ENCODE data around the gene GAMT.

GAMT gene

DNA sequence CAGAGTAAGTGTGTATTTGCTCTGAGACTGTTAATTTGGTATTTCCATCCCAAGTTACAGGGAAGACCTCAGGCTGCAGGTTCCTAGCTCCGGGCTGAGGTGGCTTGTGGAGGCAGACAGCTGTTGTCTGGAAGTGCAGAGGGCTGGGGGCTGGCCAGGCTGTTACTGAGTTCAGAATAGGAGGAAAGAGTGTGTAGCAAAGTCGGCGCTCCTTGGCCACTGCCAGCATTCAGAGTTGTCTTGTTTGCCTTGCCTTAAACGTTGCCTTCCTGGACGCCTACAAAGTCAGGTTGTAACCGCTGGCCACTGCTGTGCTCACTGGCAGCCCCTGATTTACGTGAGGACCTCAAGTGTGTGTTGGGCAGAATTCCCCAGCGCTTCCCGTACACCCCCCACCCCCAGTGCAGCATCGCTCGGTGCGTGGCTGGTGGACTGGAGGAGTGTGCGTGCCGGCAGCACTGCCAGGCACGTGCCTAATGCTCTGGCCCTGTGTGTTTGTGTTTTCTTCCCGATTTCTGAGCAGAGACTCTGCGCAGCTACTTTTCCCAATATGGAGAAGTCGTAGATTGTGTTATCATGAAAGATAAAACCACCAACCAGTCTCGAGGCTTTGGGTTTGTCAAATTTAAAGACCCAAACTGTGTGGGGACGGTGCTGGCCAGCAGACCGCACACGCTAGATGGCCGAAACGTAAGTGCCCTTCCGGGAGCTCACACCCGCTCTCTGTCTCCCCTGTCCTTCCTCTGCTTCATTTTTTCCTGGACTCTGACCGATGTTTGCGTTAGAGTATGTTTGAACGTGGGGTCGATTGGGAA, 16.5 kb upstream of the GAMT start:
- no peak for DNase-seq

DNA sequence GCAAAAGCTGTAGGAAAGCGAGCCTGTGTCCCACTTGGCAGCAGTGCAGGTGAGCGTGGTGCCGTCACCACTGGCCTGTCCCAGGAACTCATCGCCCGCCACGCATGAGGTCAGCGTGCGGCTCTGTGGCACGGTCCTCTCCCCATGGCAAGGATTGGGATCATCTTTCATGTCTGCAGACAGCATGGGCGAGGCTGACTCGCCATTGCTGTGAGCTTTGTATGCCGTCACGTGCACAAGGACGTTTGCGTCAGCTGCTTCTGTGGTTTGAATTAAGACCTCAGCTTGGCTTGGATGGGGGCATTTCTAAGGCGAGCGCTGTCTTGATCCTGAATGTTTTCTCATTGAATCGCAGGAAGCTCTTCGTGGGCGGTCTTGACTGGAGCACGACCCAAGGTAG, 15.8 kb upstream of the GAMT start:
- DNase-seq, result no peak

DNA sequence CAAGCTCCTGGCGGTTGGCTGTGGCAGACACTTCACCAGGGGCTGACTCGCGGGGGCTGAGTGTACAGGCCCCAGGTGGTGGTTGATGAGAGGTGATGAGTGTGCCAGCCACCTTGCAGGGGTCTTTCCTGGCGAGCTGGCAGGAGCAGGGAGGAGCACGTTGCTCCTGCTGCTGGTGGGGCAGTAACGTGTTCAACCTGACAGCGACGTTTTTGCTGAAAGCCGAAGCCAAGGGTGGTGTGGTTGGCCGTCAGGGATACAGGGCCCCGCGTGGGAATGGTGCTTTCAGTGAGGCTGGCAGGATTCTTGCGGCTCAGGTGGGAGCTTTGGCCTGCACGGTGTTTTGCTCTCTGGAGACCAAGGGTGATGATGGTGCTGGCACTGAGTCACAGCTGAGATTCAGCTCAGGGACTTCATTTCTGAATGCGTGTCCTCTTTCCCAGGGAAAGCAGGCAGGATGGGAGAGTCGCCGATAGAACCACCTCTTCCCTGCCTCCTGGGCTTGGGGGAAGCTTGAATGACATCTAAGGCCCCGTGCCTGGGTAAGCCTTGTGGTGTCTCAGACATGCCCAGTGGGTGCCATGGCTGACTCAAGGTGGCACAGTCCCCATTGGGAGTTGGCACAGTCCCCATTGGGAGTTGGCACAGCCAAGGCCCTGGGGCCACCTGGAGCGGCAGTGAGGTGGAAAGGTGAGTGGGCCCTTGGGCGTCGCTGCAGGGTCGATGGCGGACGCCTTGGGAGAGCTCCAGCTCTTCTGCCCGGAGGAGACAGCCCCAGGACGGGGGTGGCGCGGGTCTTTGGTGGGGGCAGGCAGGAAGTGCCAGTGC, 14.9 kb upstream of the GAMT start:
- no peak for DNase-seq

DNA sequence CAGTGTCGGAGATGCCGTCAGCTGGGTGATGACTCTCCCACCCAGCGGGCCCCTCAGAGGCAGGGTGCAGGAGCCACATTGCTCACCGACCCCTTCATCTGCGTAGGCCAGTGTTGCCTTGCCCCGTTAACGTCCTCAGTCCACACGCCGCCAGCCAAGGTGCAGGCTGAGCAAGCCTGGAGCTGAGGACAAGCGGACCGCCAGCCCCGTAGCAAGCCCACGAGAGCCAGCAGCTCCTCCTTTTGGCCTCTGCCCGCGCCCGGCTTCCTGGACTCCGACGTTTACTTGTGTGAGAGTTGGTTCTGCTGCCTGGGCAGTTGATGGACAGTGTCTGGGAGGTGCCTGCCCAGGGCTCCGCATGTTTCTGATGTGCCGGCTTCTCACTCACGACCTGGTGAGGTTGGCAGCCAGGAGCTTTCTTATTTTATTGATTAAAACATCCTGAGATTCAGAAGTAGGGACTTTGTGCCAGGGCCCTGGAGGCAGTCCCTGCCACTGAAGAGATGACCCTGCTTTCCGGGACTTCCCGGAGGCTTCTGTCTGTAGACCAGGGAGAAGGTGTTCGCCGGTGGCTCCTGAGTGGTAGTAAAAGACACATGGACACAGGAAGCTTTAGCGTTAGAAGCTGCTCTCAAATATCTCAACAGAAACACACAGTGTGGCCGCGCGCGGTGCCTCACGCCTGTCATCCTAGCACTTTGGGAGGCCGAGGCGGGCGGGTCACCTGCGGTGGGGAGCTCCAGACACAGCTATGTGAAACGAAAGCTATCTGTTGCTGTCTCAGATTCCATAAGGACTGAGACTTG, 11.9 kb upstream of the GAMT start:
- DNase-seq, result no peak

DNA sequence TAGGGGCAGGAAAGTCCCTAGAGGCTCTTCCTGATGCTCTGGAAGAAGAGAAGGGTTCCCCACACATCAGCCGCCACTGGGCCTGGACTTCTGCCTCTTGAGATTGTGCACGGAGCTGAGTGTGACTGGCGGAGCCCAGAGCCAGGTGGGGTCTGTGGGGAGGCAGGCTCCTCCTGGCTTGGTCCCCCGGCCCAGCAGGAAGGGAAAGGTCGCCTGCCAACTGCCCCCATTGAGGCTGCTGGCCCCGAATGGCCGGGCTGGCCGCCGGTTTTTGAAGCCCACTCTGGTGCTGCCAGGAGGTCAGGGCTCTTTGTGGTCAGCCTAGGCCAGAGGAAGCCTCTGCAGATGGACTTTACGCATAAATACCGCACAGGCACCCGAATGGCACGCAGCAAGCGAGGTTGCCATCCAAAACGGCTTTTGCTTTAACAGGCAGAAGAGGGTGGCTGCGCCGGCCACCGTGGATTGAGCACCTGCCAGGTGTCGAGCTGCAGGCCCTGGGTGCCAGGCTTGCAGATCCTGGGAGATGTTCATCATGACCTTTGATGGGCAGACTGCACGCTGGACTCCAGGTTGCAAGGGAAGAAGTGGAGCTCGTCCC, 11.1 kb upstream of the GAMT start:
- no peak for DNase-seq

DNA sequence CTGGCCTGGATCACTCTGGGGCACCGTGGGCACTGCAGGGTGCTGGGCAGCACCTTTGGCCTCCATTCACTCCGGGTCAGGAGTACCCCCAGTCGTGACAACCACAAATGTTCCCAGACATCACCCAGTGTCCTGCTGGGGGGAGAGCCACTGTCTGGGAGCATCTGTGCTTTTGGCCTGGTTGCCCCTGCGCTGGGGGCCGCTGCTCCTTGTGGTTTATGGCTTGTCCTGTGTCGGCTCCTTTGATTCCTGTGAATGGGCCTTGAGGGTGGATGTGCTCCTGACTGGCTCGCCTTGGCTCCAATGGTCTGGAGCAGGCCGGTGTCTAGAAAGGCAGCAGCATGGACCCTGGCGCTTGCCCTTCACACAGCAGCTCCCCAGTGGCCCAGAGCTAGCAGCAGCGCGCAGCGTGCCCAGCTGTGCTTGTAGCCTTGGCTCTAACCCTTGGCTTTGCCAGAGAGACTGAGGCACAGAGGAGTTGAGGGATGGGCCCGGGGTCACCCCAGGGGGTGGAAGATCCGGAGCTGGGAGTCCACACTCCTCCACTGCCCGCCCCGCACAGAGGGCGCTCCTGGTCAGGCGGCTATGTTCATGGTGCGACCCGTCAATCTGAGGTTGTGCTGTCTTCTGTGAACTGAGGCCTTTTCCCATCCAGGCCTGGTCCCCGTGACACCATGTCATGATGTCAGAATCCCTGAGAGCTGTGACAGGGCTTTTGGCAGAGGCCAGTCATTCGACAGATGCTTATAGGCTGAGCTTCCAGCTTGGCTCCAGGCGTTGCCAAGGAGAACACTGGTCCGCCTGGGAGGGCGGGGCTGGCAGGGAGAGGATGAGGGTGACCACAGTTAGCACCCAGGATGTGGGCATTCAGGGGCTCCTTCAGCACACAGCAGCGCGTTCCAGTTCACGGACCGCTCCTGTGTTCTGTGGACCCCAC, 10.2 kb upstream of the GAMT start:
- peak; percentile 33 for DNase-seq

DNA sequence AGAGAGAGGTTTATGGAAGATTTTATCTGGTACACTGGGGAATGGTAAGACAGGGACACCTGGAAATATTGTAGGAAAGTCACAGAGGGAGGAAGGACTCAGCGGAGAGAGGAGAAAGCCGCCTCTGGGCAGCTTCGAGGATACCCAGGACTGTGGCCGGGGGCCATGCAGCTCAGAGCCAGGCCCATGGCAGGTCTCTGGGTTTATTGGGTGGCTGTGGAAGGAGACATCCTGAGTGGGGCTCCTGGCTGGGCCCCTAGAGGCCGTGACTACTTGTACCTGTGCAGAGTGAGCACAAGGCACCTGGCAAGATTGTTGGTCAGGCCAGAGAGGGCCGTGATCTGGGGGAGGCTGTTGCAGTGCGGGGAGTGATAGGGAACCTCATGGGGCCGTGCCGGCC, 9.4 kb upstream of the GAMT start:
- no peak for DNase-seq

DNA sequence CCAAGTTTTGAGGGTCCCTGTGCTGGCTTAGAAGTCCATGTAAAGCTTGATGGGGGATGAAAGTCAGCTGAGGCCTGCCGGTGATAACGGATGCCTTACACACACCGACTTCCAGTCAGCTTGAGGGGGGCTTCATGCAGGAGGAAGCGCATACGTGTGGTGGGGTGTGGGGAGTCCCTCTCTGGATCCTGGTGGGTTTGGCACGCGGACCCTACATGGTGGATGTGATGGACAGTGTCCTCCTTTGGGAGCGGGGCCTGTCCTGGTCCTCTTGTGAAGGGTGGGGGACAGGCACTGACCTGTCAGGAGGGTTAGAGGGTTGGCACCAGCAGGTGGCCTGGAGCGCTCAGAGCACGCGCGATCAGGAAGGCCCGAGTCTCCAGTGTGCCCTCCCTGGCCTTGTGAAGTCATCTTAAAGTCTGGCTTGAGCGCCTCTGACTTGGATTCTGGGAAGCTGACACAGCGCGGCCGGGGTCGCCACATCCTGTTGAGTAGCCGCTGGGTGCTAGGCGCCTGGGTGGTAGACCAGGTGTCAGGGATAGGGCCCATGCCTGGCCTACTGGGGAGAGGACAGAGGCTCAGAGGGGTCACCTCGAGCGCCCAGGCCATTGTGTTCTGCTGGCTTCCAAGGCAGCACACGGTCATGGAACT, 8.9 kb upstream of the GAMT start:
- peak; percentile 64 for DNase-seq

DNA sequence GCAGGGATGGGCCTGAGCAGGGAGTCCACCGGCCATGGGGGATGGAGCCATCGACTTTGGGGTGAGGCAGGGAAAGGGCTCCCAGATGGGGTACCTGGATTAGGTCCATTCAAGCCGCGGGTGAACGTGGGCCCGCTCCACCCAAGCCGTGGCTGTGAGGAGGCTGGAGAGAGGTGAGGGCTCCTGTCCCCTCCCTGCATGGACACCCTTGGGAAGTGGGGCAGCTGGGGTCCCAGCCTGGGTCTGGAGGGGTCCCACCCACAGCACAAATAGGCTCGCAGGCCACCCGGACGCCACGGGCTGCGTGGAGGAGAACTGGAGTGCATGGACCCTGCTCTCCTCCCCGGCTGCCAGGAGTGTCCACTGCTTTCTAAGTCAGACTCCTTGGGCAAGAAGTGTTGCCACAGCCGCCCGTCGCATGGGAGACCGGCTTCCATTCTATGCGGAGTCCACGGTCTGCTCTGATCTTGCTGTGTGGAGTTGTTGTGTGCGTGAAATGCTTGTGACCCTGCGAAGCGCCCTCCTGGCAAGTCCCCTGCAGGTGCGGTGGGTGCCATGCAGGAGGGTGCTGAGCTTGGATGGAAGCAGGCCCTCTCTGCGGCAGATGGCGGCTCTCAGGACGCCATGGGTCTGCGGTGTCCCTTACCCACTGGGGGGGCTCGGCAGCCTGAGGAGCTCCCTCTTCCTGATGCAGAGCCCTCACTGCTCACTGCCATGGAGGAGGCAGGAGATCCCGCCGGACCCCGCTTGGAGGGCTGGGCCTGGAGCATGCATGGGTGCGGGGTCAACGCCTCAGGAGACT, 8.1 kb upstream of the GAMT start:
- no peak for DNase-seq

DNA sequence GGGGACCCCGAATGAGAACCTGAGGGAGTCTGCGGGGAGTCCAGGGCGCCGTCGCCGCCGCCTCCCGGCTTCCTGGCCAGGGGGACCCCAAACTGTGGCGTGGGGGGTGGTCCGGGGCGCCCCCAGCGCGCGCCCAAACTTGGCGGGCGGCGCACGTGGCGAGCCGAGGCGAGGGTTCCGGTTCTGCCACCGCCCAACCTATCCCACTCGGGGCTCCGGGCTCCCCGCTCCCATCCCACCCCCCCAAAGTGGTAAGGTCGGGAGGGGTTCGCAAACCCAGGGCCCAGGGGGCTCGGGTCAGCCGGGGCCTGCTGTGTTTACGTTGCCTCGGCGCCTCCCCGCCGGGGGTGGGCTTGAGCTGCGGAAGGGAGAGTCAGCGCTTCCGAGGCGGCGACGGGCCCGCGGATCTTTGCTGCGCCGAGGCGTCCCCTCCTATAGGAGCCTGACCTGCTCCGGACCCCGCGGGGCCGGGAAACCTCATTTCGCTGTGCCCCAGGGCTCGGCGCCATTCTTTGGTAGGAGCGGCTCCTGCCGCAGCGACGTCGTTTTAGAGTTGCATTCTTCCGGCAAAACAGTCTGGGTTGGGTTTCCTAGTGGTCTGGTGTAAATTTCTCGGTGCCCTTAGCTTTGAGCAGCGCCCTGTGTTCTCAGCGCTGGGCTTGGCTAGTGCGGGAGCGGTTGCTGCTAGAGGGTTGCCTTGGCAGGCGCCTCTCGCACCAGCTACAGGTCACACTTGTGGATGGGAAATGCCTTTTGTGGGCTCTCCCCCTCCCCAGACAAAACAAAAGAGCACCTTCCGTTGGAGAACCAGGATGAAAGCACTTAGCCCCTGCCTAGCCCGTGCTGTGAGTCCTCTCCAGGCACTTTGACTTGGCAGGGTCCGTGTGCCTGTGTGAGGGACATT, 7.2 kb upstream of the GAMT start:
- peak; percentile 53 for DNase-seq

DNA sequence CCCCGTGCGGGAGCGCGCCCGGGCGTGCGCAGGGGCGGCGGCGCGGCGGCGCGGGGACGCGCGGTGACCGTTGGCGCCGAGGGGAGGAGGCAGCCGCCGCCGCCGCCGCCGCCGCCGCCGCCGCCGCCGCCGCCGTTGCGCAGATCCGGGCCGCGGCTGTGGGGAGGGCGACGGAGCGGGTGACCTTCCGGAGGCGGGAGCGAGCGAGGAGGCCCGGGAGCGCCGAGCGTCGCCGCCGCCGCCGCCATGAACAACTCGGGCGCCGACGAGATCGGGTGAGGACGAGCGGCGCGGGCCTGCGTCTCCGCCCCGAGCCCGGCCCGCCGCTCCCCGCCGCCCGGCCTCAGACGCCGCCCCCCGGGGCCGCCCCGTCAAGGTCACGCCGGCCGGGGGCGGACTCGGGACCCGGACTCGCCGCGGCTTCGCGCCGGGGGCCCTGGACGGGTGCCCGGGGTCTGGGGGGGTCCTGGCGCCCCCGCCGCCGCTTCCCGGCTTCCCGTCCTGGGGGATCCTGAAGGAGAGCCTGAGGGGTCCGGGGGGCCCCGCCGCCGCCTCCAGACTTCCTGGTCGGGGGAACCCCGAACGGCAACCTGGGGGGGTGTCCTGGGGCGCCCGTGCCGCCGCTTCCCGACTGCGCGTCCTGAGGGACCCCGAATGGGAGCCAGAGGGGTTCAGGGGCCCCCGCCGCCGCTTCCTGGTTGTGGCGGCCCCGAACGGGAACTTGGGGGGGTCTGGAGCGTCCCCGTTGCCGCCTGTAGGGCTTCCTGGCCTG, 6.4 kb upstream of the GAMT start, which contains the start of gene DAZAP1:
TSS of gene DAZAP1 (plus strand) at position 59 of the 772 bp plus-strand sequence. CDS start at position 247, 188 bp downstream.
- peak; percentile 37 for DNase-seq

DNA sequence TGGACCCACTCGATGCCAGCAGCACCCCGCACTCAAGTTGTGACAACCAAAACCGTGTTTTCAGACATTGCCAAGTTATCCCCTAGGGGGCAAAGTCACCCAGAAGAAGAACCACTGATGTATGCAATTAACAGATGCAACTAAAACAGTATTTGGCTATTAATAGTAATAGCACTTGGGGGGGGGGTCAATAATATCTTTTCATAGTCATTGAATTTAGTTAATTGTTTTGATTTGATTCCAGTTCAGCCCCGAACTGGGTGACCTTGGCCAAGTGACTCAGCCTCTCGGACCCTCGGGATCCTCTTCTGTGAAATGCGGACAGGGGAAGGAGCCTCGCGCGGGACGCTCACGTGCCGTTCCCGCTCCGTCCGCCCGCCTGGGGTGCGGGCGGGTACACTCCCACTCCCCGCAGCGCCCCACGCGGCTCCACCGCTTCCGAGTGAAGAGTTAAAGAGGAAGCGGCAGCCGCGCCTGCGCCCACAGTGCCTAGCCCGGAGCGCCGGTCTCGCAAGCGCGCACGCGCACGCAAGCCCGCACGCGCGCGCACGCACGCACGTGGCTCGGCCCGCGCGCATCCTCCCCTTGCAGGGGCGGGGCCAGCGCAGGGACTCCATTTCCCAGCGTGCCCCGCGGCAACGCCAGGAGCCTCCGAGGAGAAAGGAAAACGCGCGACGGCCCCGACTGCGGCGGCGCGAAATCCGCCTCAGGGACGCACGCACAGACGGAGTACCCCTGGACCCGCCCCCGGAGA, 5.6 kb upstream of the GAMT start:
- DNase-seq, result peak; percentile 99

DNA sequence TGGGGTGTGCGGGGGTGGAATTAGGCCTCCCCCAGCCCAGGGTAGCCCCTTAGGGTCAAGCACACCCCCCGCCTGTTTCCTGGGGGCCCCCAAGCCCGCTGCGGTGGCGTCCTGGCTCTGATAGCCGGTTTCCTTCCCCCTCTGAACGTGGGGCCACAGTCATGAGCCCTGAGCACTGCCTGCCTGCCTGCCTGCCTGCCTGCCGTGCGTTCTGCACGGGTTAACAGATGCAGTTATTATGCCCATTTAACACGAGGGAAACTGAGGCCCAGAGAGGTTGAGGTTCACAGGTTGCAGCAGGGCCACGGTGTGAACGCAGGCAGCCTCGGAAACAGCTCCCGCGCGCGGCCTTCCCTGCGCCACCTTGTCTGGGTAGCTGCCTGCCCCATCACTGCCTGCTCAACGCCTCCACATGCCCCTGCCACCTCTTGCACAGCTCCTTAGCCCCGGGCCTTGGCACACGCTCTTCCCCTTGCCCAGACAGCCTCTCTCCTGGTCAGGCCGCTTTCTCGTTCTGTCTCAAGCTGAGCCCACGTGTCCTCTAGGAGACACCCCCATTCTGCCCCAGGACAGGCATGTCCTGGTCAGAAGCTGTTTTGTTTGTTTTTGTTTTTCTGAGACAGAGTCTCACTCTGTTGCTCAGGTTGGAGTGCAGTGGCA, 1.2 kb upstream of the GAMT start:
- DNase-seq, result no peak

DNA sequence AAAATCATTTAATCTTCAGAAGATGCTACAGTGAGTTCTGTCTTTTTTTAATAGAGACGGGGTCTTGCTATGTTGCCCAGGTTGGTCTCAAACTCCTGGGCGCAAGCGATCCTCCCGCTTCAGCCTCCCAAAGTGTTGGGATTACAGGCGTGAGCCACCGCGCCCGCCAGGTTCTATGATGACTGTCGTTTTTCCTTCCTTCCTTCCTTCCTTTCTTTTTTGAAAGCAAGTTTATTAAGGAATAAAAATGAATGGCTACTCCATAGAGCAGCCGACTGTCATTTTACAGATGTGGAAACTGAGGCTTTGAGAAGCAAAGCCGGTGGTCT, 511 bp upstream of the GAMT start:
- no peak for DNase-seq

DNA sequence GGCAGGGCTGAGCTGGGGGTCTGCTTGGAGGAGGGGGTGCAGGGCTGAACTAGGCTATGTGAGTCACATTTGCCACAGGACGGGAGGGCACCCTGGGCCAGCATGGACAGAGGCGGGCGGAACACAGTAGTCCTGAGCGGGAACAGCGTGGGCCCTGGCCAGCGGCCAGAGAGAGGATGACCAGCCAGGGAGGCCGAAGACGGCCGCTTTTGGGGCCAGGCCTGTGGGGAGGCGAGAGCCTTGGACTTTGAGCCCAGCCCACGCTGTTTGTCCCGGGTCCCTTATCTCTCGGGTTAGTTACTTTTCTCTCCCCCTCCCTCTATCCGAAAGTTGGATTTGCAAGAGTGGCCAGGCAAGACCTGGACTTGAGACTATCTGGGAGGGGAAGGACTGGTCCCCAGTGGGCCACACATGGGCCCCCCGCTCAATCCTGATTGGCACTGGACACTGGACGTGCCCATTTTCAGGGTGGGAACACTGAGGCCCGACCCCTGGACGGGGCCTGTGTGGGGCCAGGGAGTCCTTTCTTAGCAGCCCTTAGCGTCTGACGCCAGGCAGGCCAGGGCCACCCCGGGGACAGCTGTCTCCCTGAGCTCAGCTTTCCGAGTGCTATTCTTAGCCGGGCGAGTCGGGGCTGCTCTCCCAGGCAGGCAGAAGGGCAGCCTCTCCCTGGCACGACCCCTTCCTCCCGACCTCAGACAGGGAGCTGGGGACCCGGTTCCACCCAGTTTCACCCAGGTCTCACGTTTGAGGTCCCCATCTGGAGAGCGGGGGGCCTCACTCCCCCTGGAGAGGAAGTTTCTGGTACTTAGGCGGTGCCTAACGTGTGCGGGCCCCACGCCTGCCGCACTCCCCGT, 833 bp downstream of the GAMT start:
- DNase-seq, result peak; percentile 42

DNA sequence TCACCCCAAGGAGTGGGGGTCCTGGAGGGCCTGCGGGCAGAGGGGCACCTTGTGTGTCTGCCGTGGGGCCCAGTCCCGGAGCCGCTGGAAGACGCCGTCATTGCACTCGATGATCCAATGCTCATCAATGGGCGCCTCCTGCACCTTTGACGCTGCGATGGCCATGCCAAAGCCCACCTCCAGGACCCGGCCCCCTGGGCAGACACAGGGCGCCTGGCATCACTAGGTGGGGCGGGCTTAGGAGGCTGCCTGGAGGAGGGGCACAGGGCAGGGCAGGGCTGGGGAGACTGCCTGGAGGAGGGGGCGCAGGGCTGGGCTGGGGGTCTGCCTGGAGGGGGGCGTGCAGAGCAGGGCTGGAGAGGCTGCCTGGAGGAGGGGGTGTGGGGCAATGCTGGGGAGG, 1.6 kb downstream of the GAMT start:
- no peak for DNase-seq
